Fibroblast of villous mesenchyme (primary cell): ENCODE data around the gene AARS2. TPM values are rescaled to one million over a fixed set of nuclear protein-coding genes. Genes with fewer than 3 reads are reported as not detected.

Source experiments
- DNase-seq: peaks from one replicate; pipeline ENCODE4 v3.0.0-alpha.2; 2010; ENCODE audit warnings: low read depth
- H3K4me3 ChIP-seq: 2 replicates; pipeline ENCODE4 v1.5.1; 2011; ENCODE audit warnings: low read depth, mild to moderate bottlenecking, low read length
- total RNA-seq: library from RNA; depleted of rRNA; stranded (reverse); fragments of >200 nt; gene quantifications from 2 replicates; pipeline ENCODE4 v1.2.3, GENCODE V29; 2012
- TF ChIP-seq, protein P1 (sequence below): IDR thresholded peaks from 2 replicates; pipeline ENCODE4 v1.5.1; 2012; ENCODE audit warnings: low read depth, mild to moderate bottlenecking, low read length; ENCODE audit not compliant: insufficient read depth

AARS2 gene
- total RNA-seq, 1 donor: 16.0 TPM

DNA sequence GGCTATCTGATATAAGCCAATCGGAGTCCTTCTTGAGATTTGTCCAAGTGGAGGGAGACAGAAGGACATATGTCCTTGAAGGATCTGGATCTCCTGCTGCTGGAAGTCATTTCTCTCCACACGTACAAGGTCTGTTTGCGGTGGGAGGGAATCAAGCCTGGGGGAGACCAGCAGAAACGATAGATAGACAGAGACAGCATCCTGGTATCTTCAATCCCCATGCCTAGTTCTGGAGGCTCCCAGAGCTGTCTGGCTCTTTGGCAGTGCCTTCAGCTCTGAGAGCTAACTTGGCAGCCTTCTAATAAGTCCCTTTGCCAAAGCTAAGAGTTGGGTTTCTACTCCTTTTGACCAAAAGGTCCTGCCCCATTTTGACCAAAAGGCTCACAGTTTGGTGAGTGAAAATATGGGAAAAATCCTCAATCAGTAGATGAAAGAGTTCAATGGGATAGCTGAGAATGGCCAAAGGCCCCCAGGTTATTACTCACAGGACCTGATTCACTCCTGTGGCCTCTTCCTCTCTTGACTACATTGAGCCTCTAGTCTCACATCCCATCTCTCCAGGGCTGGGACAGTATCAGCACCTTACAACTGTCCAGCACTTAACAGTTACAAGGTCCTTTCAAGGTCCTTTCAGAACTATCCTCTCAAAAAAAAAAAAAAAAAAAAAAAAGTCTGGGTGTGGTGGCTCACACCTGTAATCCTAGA, 20.3 kb downstream of the AARS2 start:
- H3K4me3 ChIP-seq: no peak overlapping the region
- TF ChIP-seq, protein P1, sequence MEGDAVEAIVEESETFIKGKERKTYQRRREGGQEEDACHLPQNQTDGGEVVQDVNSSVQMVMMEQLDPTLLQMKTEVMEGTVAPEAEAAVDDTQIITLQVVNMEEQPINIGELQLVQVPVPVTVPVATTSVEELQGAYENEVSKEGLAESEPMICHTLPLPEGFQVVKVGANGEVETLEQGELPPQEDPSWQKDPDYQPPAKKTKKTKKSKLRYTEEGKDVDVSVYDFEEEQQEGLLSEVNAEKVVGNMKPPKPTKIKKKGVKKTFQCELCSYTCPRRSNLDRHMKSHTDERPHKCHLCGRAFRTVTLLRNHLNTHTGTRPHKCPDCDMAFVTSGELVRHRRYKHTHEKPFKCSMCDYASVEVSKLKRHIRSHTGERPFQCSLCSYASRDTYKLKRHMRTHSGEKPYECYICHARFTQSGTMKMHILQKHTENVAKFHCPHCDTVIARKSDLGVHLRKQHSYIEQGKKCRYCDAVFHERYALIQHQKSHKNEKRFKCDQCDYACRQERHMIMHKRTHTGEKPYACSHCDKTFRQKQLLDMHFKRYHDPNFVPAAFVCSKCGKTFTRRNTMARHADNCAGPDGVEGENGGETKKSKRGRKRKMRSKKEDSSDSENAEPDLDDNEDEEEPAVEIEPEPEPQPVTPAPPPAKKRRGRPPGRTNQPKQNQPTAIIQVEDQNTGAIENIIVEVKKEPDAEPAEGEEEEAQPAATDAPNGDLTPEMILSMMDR: no peak

DNA sequence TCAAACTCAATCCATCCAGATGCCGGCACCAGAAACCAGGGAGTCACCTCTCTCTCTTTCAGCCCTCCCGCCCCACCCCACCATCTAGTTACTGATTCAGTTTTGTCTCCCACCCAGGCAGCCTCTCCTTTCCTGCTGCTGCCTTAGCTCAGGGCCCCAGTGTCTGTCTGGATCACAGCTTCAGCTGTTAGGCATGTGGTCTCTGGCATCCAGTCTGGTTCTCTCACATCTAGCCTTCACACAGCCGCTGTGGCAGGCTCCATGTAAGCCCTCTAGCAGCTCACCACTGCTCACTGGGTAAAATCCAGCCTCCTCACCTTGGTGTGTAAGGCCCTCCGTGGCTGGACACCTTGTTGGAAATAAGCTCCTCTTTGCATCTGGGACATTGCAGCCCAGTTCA, 21.3 kb downstream of the AARS2 start:
- DNase-seq: no peak
- TF ChIP-seq, protein P1: no peak
- H3K4me3 ChIP-seq: no peak overlapping the region

More for the DNA sequence above, 20.3 kb downstream of the AARS2 start:
- DNase-seq: no peak

DNA sequence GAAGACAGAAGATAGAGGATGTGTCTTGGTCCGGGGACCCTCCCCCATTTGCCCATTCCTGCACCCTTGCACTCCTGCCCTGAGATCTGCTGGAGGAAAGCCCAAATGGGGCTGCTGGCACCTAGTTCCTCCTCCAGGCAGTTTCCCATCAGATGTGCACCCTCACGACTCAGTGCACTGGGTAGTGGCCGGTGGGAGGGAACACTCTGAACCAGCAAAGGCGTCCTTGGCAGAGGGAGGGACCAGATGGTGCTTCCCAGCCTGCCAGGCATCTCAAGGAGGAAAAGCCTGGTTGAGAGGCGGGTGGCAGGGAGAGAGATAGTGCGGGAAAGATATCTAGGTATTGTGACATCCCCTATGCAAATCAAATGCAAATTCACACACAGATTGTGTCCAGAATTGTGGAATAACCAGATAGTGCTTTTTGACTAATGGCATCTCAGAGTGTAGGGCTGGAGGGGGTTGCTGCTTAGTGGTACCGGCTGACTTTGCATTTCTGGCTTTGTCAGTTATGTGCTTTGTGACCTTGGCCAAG, 23.4 kb downstream of the AARS2 start:
- no peak for DNase-seq
- TF ChIP-seq, protein P1: no peak

DNA sequence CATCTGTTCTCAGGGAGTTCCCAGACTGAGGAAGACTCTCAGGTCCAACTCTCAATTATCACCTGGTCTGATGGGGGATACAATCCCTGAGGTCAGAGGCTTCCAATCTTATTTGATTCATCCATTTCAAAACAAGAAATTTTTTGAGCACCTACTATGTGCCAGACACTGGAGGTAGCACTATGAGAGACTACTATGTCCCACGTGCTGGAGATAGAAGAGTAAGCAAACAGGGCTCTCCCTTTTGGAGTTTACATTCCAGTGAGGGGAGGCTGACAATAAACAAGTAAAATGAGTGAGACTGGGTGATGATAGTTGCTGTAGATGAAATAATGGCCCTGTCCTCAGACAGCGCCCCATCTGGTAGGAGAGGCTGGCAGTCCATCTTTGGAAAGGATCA, 26.4 kb downstream of the AARS2 start:
- TF ChIP-seq, protein P1: no peak
- no peak for DNase-seq
- no peak overlapping the region for H3K4me3 ChIP-seq

More for the DNA sequence above, 23.4 kb downstream of the AARS2 start:
- H3K4me3 ChIP-seq: no peak overlapping the region

DNA sequence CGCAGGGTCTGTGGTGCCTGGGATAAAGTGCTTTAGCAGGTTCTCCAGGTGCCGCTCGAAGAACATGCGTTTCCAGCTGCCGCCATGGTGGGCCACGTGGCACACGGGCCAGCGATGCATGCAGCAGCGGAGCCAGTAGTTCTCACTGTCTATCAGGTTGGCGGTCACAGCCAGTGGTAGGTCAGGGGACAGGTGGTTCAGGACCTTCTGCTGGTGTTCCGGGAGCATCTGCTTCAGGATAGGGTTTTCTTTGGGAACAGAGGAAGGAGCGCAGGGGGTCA, 26.9 kb downstream of the AARS2 start:
- TF ChIP-seq, protein P1: no peak
- no peak overlapping the region for H3K4me3 ChIP-seq
- DNase-seq: no peak

DNA sequence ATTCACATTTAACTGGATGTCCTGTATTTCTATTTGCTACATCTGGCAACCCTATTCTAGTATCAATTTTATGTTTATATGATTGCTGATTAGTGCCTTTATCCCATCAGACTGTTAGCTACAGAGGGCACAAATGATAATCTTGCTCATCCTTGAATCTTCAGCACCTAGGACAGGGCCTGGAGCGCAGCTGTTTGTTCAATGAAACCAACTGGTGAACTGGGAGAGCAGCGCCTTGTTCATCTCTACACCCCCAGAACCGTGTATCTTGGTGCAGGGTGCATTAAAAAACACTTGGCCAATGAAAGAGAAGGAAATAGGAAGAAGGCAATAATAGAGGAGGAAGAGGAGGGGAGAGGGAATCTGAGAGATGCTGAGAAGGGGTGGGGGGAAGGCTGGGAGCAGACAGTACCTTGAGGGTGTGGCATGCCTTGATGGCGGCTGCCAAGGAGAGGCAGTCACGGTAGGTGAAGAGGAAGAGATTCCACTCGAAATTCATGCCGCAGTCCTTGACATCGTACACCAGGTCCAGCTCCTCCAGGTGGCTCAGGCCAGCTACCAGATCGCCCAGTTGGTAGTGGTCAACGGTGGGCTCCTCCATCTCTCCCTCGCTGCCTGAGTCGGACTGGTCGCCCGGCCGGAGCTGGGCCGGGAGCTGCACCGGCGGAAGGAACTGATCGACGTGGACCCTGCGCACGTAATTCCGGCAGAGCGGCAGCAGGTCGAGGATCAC, 27.4 kb downstream of the AARS2 start:
- DNase-seq: peak; percentile 27
- TF ChIP-seq, protein P1: no peak
- no peak overlapping the region for H3K4me3 ChIP-seq
